Breast epithelium (tissue), 3 donors: ENCODE data around the gene GAL.

Experiments used
- CTCF ChIP-seq, 3 donors: fragments of 450-650 bp; IDR thresholded peaks; one replicate each; pipeline ENCODE4 v1.5.1; 2016 to 2017; ENCODE audit warnings: antibody characterized with exemption in 3 of 3, mild to moderate bottlenecking in 3 of 3, moderate library complexity in 3 of 3
- POLR2A ChIP-seq: fragments of 450-650 bp; IDR thresholded peaks from one replicate; pipeline ENCODE4 v1.6.1; 2016; ENCODE audit warnings: antibody characterized with exemption, mild to moderate bottlenecking, moderate library complexity
- POLR2AphosphoS5 ChIP-seq, 3 donors: sonication (generic); formaldehyde crosslinking; IDR thresholded peaks; one replicate each; pipeline ENCODE4 v1.6.1; 2017; ENCODE audit warnings: antibody characterized with exemption in 3 of 3

GRCh38 chr11:68673306-68673945 lies 10.9 kb upstream of the GAL start:
- no peak for TF ChIP-seq POLR2A
- TF ChIP-seq CTCF (IDR thresholded peaks at IDR 0.05), result no peak
- no peak for TF ChIP-seq POLR2AphosphoS5 (IDR thresholded peaks at IDR 0.05)
